ENCODE measurements around the gene PPP2R1A.

The PPP2R1A gene

DNA sequence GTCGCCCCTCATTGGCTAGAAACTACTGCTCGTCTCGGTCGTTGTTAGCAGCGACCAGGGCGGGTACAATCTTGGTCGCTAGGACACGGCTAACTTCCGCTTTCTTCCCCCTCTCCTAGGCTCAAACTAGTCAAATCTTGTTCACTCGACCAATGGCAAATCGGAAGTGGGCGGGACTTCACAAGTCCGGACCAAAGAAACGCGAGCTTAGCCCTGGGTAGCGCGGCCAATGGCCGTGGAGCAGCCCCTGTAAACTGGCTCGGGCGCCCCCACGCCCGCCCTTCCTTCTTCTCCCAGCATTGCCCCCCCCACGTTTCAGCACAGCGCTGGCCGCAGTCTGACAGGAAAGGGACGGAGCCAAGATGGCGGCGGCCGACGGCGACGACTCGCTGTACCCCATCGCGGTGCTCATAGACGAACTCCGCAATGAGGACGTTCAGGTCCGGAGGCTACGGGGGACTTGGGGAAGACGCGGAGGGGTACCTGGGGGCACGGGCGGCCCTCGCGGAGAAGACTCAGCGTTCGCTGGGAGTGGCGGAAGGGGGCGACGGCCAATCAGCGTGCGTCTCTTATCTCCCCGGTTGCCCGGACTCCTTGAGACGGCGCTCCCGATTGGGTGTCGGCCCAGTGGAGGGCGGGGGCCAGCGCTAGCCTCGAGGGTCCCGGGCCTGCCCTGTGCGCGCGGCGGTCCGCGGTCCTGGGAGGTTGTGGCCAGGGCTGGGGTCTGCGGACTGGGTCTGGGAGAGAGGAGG is at the start of gene PPP2R1A:
Gene PPP2R1A (plus strand): TSS at position 318 of the 752 bp plus-strand sequence. CDS start 45 bp downstream, at position 363.
- peak; percentile 100 for DNase-seq

DNA sequence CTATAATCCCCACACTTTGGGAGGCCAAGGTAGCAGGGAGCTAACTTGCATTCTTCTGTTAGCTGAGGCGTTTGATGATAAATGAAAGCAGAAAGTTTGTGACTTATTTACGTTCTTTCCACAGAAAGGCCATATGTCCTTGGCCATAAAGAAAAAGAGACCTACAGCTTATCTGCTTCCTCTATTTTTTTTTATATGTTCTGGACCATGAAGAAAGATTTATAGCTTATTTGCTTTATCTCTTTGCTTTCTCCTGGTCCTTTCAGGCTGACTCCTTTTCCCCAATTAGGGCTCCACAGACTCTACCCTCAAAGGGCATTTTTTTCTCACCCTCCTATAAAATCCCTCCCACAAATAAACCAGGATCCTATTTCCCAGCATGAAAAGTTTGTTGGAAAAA is 48.6 kb upstream of the PPP2R1A start:
- DNase-seq = no peak

DNA sequence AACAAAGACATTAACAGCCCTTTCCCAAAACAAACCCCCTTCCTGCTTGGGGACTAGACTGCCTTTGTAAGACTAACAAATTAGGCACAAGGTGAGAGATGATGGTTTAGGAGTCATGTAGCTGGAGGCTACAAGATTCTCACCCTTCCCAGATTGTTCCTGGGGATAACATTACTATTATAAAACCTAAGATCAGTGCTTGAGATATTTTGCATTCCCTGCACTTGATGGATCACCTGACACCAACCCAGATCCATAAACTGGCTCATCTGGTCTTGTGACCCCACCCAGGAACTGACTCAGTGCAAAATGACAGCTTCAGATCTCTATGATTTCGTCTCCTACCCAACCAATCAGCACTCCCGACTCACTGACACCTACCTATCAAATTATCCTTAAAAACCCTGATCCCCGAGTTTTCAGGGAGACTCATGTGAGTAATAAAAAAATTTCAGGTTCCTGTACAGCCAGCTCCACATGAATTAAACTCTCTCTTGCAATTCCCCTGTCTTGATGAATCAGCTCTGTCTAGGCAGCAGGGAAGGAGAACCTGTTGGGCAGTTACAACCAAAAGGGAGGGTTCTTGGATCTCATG is 47.8 kb upstream of the PPP2R1A start:
- no peak for DNase-seq

DNA sequence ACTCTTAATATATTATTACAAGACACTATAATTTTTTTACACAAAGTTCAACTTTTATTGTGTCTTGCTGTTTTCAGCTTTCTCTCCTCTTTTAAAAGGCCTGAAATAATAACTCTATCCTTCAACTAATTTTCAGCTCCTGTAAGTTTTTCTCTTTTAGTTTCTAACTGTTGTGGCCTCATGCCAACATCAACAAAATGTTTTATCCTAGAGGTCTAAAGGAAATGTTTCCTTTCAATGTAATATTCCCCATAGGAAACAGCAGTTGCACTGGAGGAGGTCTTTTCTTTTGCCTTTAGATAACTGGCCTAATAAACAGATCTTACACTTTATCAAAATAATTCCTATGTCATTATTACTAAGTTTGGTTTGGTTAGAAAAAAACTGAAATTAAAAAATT is 41.6 kb upstream of the PPP2R1A start:
- no peak for DNase-seq

DNA sequence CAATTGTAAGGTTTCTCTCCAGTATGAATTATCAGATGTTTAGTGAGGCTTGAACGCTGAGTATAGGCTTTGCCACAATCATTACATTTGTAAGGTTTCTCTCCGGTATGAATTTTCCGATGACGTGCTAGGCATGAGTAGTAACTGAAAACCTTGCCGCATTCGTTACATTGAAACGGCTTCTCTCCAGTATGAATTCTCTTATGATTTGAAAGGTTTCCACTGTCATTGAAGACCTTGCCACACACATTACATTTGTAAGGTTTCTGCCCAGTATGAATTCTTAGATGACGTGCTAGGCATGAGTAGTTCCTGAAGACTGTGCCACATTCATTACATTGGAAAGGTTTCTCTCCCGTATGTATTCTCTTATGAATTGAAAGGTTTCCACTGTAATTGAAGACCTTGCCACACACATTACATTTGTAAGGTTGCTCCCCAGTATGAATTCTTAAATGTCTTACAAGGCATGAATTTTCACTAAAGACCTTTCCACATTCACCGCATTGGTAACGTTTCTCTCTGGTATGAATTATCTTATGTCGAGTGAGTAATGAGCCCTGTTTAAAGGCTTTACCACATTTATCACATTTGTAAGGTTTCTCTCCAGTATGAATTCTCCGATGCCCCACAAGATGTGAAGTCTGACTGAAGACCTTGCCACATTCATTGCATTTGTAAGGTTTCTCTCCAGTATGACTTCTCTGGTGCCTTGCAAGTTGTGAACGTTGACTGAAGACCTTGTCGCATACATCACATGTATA is 34.1 kb upstream of the PPP2R1A start:
- no peak for DNase-seq

DNA sequence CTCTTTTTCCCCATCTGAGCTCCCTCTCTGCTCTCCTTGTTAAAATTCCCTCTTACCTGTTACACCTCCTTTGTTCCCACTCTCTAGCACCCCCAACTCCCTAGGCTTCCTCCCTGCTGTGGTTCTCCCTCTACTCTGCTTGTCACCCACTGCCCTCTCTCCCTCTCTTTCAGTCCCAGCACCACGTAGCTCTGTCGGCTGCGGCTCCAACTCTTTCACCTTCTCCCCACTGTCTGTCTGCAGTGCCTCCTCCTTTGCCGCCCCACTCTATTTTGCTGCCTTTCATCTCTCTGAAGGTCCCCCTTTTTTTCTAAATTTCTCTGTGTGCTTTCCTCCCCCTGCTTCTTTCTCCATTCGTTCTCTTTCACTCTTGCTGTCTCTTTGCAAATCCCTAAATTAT is 19.5 kb upstream of the PPP2R1A start:
- DNase-seq = no peak

DNA sequence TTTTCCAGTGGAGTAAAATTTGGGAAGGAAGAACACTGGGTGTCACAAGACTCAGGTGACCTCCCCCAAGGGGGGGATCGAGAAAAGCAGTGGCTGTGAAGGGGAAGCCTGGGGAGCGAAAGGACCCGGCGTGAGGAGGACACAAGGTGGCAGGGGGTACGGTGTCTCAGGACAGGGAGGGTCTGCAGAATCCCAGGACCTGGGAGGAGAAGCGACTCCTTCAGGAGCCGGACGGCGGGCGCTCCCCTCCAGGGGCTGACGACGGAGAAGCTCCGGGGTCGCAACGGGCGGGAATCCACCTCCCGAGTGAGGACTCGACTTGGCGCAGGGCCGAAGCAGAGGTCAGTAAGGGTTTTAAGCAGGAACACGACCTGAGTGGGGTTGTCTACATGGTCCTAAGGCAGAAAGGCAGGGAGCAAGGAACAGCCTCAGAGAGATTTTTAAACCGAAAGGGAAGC is 19.0 kb upstream of the PPP2R1A start:
- DNase-seq = no peak

DNA sequence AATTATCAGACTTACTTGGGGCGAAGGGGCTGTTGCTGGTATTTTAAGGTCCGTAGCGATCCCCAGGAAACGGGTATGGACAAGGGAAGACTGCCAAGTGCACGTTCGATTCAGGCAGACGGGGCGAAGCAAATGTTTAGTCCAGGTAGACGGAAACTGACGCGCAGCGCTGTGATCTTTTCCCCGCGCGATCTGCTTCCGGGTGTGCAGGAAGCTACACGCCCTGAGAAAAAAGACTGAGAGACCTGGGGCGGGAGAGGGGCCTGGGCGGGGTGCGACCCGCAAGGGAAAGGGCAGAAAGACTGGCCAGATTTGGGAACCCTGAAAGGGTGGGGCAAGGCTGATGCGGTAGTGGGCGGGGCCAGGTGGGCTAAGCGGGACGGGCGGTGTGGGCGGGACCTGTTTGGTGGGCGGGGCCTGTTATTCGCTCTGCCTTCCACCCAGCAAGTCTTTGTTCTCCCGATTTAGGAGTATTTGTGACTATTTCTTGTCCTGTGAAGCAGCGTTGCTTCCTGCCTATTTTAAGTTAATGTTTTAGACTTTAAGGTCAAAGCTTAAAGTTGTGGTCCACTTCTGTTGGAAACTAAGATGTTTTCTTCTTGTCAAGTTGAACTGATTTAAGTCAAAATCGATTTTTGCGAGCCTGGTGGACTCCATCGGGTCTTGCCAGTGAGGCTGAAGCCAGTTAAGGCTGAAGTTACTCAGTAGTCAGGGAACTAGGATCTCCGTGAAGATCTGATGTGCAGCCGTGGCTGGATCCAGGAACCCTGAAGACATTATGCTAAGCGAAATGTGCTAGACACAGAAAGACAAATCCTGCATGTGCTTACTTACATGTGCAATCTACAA is 18.3 kb upstream of the PPP2R1A start, which contains the start of gene ZNF836:
Gene ZNF836 (minus strand): TSS at position 301 of the 849 bp plus-strand sequence. CDS start 3,549 bp downstream, outside the sequence.
- peak; percentile 73 for DNase-seq

- DNase-seq = no peak
Measured at GRCh38 chr19:52172347-52172746, 17.5 kb upstream of the PPP2R1A start.

GRCh38 chr19:52176574-52176973 is 13.3 kb upstream of the PPP2R1A start:
- no peak for DNase-seq

- no peak for DNase-seq
Measured at GRCh38 chr19:52187407-52187806, 2.4 kb upstream of the PPP2R1A start.

DNA sequence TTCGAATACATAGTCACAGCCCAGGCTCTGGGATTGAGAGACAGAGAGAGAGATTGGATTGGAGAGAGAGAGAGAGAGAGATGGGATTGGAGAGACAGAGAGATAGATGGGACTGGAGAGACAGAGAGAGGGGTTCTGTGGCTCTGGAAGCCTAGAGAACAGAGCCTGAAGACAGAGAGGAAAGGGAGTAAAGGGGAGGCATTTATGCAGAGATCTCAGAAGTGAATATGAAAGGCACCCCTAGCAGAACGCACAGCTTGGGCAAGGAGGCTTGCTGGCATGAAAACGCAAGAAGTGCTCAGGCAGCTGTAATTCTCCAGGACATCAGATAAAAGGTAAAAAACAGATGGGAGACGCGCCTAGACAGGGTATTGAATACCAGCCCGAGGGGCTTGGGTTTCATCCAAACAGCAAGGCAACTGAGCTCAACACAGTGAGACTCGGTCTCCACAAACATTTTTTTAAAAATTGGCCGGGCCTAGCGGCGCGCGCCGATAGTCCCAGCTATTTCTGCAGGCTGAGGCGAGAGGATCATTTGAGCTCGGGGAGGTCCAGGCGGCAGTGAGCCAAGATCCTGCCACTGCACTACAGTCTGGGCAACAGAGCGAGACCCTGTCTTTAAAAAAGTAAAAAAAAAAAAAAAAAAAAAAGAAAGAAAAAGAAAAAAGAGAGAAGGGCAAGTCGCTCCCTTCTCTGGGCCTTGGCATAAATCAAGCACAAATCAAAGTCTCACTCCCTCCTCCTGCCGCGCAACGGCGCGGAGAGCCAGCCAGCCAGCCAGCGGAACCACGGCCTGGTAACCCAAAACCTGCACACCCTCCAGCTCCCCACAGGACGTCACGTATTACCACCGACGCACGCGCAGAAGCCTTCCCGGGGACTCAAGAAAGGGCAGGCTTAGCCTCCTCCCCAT is 774 bp upstream of the PPP2R1A start:
- DNase-seq = no peak

DNA sequence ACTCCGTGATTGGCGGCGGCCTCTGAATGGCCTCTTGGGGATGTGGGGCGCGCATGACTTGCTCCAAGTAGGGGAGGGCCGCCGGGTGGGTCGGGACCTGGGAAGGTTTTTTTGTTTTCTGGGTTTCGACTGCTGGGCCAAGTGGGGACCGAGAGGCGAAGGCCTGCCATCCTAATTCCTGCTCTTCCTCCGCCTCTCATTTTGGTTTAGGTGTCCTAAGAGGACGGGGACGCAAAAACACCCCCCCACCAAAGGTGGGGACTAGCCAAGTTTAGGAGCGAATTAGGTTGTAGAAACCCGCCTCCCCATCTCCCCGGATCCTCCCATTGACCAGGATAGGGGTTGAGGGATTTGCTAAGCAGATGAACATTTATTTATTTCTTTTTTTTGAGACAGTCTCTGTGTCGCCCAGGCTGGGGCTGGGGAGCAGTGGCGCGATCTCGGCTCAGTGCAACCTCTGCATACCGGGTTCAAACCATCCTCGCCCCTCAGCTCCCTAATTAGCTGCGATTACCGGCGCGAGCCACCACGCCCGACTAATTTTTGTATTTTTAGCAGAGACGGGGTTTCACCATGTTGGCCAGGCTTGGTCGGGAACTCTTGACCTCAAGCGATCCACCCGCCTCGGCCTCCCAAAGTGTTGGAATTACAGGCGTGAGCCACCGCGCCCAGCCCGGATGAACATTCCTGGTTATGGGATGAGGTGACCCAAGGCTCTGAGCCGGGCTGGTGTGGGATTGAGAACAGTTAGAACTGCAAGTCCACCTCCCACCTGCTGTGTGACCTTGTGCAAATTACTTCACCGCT is 838 bp downstream of the PPP2R1A start:
- DNase-seq = no peak

DNA sequence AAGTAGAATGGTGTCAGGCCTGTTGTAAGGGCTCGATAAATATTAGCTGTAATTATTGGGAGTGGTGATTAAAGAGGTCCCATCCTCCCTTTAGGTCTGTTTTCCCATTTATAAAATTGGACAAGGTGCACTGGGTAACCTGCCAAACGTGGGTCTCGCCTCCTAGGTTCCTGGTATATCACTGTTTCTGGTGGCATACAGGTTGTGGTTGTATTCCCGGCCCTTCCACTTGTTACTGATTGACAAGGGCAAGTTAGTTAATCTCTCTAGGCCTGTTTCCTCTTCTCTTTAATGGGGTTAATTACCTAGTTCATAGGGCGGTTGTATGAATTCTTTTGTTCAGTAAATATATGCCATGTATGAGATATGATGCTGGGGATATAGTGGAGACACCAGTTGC is 1.5 kb downstream of the PPP2R1A start:
- DNase-seq = no peak

- DNase-seq = no peak
Measured at GRCh38 chr19:52191951-52192350, 2.1 kb downstream of the PPP2R1A start.

DNA sequence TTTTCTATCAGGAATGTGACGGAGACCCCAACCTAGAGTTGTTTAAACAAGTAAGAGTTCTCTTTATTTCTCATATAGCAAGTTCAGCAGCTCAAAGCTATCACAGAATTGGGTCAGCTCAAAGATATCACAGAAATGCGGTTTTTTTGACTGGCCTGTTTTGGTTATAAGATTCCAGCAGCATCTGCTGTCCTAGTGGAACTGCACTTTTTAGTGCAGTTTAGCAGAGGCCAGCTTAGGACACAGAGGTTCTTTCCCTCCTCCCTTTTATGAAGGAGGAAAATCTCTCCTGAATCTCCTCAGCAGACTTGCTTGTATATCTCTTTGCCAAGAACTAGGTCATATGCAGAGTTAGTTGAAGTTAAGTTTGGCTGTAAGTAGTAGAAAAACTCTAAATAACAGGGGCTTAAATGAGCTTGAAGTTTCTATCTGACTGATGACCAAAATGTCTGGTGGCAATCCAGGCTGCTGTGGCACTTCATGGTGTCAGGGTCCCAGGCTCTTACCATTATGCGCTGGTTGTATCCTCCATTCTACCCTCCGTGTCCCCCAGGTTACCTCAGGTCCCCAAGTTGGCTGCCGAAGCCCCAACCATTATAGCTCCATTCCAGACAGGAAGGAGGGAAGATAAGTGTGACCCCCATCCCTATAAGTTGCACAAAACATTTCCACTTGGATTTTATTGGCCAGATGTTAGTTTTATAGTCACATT is 6.6 kb downstream of the PPP2R1A start:
- no peak for DNase-seq

- DNase-seq = no peak
Measured at GRCh38 chr19:52197964-52198363, 8.1 kb downstream of the PPP2R1A start.

GRCh38 chr19:52198678-52199077 is 8.8 kb downstream of the PPP2R1A start:
- DNase-seq = no peak

GRCh38 chr19:52200044-52200443 is 10.2 kb downstream of the PPP2R1A start:
- DNase-seq = no peak

All from NCI-H1436 treated with DMSO at 0.1 percent for 48 hours (cell line).